GM19328 (cell line): ENCODE measurements around the gene KRT7.
"Not testable (repeated sequence)": the region's sequence is repeated elsewhere in the genome, so short reads cannot be mapped to it uniquely, and the experiment has no call there.

Experiments
- ATAC-seq: cut with Tn5 transposase; IDR thresholded peaks from one replicate; pipeline ENCODE4 v1.9.1; 2021; ENCODE audit warnings: mild to moderate bottlenecking, moderate library complexity; ENCODE audit not compliant: unreplicated experiment

Gene KRT7

DNA sequence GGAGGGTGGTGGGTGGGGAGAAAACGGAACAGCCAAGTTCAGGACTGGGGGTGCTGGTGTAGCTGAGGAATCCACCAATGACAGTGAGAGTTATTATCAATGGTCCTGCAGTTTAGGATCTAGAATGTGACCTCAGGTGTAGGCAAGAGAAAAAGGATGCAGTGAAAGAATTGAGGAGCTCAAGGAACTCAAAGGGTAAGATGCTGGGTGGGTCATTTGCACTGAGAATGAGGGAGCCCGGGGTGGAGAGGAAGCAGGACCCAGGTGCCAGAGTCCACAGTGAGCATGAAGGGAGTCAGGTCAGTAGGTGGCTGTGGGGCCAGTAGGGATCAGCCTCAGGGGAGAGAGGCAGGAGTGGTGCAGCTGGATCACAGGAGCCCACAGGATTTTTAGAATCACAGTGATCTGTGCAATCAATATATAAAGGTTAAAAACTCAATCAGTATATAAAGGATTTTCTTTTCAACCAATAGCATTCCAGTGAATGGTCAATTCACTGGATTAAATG, 3.2 kb upstream of the KRT7 start:
- ATAC-seq, result no peak

DNA sequence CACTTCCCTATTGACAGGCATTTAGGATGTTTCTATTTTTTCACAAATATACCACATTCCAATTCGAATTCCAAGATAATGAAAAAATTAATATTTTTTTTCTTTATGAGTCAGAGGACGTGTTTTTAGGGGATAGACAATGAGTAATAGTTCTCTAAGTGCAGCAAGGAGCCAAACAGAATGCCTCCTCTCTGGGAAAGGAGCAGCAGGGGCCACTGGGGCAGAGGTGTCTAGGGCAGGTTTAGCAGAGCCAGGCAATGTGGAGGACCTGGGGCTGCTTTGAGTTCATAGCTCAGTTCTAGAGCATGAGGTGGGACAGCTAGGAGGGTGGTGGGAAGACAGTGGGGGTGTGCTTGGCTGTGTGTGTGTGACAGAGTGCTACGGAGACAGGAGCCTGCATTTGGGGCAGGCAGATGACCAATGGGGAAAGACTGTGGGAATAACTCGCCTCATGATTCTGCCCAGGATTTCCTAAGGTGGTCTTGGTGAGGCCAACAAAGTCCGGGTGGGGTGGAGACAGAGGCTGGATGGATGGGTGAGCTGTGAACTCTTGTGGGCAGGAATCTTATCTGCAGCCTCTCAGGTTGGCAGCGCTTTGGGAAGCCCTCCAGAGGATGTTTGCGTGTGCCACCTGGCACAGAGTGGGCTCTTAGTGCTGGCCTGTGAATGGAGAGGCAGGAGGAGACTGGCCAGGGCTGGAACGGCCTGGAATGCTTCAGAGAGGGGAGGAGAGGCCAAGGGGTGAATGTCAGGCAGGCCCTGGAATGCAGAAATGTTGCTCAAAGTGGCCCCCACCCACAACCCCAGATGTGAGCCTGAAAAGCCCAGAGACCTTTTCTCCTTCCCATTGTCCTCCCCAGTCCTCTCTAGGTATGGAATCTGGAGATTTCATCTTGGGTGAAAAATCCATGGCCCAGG, 2.4 kb upstream of the KRT7 start:
- no peak for ATAC-seq

DNA sequence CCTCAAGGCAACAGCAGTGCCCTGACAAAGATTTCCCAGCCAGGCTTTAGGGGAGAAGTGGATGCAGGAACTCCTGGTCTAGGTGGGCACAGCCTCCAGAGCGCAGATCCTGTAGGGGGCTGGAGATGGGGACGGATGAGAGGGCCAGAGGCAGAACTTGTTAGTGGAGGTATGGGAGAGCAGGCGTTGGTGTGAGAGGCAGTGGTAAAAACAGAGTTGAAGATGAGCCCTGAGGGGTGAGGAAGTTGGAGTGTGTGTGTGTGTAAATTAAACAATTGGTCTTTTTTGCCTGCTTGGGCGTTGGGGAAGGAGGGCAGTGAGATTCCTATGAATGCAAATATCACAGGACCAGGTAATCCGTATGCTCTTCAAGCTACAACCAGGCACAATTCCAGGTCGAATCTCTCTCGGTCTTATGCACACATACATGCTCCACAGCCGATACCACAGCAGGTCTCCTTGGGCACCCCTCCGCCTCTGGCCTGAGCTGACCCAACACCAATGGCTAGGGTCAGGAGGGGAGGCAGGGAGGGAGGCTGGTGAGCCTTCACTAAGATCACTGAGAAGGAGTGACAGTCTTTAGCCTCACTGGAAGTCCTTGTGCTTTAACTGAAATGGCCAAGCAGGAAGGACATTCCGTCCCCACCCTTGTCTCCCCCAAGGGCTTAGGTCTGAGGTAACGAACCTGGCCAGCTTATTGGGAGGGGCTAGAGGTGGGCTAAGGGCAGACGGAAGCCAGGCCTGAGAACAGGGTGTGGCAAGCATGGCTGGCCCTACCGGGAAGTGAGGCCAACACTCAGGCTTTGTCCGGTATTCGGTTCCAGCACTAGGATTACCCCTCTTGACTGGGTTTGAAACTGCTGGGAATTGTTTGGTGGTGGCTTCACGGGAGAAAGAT, 1.5 kb upstream of the KRT7 start:
- ATAC-seq, result no peak

DNA sequence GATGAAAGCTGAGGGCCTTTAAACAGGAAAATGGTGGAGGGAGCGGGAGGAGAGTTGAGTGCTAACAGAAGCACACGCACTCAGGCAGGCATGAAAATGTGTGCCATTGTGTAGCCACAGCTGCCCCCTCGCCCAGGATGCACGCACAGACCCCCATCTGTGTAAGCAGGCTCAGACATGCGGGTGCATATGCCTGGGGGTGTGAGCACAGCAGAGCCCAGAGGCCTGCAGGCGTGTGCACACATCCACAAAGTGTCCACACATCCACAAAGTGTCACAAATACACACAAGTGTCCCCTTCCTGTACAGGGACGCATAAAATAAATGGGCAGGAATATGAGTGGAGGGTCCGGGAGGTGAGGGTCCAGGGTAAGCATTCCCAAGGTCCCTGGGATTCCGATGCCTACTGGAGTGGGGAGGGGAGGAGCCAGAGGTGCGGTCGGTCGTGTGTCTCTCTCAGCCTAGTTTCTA, 805 bp upstream of the KRT7 start:
- no peak for ATAC-seq

DNA sequence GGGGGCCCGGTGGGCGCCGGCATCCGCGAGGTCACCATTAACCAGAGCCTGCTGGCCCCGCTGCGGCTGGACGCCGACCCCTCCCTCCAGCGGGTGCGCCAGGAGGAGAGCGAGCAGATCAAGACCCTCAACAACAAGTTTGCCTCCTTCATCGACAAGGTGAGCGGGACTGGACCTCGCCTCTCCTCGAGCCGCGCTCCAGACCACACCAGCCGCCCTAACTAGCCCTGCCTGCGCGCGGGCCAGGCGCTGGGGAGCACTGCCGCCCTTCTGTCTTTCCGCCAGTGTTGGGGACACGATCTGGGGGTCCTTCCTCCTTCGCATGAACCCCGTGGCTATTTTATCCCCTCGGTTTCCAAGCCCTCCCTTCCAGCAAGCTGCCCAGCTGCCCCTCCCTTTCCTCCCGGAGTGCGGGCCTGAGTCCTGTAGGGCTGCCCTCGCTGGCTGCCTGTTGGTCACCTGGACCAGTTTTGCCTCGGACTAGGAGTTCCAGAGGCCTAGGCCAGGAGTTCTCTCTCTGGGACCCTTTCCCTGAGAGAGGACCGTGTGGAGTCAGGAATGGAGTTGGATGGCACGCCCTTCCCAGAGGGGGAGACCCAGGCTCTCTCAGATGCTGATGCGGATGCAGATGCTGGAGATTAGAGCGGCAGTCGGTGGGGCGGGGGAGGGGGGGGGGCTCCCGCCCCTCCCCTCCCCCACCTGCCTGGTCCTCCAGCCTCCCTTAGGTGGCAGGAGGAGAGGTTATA, 592 bp downstream of the KRT7 start:
- ATAC-seq, result no peak

DNA sequence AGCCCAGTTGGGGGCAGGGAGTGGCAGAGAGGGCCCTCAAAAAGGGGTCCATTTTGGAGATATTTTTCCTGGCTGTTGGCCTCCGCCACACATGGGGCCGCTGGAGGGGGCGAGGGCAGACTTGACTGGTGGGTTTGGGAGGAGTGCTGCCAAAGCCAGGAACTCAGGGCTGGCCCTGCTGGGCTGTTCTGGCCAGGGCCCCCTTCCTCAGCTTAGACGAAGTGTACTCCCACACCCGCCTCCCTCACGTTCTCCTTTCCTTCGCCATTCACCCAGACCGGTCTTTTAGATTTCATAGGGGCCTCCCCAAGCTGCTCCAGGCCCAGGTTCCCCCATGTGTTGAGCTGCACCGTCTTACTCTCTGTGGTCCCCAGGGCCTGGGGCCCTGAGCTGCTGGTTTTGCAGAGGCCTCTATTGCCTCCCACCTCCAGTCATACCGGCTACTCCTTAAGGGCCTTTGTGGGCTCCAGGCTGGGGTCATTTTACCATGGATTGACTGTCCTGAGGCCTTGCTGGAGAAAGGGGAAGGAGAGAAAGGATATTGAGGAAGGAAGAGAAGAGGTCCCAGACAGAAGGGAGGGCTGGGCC, 1.3 kb downstream of the KRT7 start:
- ATAC-seq, result no peak

DNA sequence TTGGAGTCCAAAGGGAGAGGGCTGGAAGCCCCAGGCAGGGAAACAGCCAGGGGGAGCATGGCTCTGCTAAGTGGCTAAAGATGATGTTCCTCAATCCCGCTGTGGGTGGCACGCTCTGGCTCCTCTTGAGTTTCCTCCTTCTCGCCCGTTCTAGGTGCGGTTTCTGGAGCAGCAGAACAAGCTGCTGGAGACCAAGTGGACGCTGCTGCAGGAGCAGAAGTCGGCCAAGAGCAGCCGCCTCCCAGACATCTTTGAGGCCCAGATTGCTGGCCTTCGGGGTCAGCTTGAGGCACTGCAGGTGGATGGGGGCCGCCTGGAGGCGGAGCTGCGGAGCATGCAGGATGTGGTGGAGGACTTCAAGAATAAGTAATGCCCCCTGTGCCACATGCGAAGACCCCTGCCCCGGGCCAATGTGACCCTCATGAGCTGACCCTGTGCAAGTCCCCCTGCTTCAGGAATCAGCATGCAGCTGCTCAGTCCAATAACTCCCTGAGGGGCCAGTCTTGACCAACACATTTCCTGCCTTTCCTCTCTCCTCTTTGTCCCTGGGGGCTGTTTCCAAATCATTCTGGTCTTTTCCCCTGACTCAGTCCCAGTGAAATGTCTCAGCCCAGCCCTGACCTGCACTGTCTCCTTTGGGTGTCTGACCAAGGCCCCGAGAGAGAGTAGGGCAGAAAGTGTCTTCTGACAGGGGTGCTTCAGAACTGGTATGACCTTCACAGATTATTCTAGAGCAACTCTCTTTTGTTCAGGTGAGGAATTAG, 2.1 kb downstream of the KRT7 start:
- ATAC-seq, result no peak

DNA sequence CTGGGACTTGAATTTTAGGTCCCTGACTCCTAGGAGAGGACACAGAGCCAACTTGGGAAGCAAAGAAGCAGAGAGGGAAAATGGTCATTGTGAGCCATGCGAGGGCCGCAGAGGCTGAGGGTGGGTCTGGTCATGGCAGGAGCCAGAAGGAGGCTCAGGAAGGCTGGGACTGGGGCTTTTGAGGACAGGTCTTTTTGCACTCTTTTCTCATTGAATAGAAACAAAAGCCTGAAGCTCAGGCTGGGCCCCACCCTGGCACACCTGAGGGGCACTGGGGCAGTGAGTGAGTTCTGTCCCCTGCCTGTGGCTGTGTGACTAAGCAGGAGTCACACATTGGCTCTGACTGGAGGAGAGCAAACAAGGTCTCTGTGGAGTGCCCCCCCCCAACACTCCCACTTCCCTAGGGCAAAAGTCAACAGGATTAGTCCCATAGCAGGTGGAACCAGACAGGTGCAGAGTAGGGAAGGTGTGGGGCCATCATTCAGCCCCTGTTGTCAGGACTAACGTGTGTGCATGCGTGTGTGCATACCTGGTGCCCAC, 2.8 kb downstream of the KRT7 start:
- no peak for ATAC-seq

DNA sequence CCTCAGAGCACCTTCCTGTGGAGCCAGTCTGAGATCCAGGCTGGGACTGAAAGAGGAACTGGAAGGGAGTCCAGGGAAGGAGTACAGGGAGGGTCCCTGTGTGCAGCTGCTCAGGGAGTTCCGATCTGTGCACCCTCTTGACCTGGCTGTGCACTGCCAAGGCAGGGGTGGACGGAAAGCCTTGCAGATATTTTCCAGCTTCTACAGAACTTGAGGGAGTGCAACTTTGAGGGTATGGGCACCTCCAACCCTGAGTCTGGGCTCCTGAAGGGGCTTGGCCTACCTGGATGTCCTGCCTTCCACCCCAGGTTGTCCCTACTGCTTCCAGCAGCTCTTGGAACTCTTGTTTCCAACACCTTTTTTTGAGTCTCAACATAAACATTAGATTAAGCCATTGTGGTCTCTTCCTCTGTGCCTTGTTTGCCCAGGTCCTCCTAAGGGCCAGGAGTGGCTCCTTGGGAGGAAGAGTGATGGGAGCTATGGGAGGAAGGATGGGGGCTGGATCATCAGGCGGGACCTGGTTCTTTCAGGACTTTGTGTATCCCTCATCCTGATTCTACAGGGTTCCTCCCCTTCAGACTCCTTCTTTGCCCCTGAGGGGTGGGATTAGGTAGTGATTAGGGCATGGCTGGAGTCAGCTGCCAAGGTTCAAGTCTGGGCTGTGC, 3.5 kb downstream of the KRT7 start:
- ATAC-seq, result no peak

DNA sequence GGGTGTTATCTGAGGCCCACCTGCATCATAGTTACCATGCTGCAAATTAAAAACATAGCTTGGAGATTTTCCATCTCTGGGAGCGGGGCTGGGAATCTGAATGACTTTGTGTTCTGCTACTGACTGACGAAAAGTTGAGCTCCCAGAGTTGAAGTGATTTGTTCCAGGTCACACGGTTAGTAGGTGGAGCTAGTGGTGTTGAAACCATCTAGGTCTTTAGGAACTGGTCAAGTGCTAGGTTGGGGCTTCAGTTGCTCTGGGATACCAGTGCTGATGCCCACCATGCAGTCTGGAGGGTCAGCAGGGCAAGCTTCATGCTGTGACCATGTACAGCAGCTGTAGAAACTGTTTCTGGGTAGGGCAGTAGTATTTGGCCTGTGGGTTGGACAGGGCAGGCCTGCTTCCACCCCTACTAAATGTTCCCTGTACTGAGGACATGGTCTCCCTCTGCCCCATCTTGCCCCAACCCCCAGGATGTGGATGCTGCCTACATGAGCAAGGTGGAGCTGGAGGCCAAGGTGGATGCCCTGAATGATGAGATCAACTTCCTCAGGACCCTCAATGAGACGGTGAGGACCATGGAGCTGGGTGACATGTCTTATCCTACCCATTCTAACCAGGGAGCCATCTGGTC, 5.3 kb downstream of the KRT7 start:
- no peak for ATAC-seq

DNA sequence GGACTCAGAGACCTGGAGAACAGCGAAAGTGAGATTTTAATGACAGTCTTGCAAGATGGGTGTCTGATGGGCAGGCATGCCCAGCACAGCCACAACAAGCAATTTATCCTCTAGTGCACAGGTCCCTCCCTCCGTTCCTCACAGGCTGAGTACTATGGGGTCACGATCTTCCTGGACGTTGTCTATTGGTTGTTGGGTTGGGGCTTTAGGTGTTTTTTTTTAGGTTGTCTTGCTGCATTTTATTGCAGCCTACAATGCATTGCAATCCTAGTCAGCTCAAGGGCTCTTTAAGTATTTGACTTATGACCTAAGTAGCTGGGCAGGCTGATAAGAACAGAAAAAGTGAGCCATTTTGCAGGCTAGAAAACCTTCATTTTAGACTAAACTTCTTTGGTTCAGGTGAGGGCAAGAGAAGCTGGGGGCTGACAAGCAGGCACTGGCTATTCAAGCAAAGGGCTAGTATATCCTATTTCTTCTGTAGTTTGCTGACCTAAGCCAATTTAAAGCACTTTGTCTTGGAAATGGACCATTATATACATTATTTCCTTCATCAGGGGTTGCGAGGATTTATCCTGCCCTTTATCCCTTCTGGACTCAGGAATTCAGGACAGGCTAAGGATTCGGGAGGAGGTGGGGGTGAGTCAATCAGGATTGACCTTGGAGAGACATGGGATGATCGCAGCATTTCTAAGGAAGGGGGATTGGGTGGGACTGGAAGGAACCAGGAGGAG, 6.0 kb downstream of the KRT7 start:
- ATAC-seq, result no peak

DNA sequence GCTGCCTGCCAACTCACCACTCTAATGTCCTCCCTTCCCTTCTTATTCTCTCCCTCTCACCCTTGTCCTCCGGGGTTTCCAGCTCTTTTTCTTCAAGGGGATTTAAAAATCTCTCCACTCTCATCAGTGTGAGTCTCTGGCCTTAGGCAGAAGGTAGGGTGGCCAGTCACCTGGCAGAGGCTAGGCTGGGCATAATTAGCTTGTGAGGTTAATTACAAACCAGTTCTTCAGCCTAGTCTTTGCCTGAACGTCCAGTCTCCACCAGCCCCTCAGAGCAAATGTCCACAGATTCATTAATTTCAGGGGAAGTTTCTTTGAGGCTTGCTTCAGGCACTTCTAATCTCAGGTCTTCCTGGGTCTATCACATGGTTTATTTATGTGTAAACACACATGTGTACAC, 6.7 kb downstream of the KRT7 start:
- no peak for ATAC-seq

DNA sequence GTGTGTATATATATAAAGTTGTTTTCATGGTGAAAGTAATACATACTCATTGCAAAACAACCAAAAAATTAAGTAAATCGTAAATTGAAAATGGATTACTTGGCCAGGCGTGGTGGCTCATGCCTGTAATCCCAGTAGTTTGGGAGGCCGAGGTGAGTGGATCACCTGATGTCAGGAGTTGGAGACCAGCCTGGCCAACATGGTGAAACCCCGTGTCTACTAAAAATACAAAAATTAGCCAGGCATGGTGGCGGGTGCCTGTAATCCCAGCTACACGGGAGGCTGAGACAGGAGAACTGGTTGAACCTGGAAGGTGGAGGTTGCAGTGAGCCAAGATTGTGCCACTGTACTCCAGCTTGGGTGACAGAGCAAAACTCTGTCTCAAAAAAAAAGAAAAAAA, 7.2 kb downstream of the KRT7 start:
- not testable (repeated sequence) for ATAC-seq

DNA sequence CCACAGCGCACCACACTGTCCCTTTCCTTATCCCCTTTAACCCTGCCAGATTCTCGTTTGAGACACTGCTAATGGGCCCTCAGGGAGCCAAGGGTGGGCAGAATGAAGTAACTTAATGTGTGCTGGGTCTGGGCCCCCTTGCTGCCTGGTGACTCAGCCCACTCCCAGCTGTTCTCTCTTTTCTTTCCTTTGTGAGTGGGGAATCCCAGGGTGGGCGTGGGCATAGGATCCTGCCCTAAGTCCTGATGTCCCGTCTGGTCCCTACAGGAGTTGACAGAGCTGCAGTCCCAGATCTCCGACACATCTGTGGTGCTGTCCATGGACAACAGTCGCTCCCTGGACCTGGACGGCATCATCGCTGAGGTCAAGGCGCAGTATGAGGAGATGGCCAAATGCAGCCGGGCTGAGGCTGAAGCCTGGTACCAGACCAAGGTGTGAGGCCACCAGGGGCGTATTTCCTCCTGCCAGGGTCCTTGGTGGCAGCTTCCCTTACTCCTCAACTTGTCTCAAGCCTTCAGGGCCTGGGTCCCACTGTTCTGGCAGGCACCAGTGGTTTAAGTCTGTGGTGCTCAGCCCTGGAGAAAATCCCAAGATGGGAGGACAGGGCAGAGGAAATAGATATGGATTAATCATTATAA, 8.3 kb downstream of the KRT7 start:
- no peak for ATAC-seq

DNA sequence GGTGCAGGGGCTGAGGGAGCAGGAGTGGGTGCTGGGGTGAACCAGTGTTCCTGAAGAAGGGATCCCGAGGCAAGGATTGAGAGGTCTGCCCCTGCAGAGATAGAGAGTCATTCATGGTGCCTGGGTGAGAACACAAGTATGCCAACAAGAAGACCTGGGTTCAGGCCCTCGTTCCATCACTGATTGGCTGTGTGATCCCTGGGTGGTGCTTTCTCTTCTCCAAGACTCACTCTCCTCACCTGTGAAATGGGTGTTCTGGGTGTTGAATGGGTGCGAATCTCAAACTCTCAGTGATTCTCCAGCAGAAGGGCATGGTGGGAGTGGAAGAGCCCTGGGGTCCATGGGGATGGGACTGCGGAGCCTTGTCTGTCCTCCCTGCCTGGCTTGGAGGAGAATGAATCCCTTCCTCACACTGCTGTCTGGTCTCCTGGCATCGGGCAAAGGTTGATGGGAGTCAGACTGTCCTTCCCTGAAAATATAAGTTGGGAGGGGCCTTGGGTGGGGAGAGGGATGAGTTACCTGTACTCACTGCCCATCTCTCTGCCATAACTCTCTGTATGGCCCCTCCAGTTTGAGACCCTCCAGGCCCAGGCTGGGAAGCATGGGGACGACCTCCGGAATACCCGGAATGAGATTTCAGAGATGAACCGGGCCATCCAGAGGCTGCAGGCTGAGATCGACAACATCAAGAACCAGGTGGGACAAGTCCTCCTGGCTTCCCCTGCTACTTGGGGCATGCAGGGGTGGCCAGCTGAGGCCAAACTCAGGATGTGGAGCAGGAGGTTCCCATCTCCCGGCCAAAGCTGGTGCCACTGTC, 9.6 kb downstream of the KRT7 start:
- no peak for ATAC-seq

DNA sequence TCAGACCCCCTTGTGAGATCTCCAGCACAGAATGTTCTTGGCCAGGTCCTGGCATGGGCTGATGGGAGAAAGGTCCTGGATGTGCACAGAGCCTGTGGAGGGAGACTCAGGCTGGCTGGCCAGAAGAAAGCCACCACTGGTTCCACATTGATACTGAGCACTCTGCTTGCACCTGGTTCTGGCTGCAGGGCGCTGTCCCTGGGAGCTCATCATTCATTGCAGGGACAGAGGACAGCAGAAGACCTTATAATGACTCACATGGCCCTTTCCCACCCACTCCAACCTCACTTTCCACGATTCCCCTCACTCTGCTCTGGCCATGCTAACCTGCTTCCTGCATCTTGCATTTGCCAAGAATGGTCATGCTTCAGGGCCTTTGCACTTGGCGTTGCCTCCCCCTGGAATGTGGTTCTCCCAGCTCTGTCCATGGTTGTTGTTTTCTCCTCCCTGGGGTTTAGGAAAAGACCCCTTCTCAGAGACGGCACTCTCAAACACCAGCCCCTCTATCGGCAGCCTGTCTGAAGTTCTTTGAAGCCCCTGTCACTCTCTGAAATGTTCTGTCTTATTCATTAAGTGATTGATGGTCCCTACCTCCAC, 10.3 kb downstream of the KRT7 start:
- ATAC-seq, result no peak
